ENCODE measurements around the gene ABCG2. TPM values are rescaled to one million over a fixed set of nuclear protein-coding genes. Genes with fewer than 3 reads are reported as not detected.

The ABCG2 gene
- total and polyA plus RNA-seq, 2 of the 8 experiments (the other 6 are each of a cell fraction or from before 2014, with no cell fraction given): 2.4 to 4.6 TPM

DNA sequence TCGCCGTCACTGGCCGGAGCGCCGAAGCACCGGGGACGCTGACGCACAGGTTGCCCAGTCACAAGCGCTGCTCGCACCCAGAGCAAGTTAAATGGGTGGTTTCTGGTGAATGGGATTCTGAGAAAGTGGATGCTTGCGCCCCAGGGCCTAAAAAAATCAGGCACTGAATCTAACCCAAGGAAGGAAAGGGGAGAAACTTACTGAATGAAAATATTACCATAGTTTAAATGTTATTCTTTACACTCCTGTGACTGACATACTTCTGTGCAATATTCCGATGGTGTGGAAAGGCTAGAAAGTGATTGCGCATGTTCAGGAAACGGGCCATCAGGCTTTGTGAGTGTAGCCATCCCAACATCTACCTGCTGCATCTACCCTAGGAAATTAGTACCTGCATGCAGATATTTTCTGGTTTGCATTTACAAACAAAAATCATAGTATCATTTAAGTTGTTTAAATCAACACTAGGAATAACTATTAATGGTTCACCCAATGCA, 838 bp upstream of the ABCG2 start:
- Histone ChIP-seq H2AFZ (ENCODE audit: low read length) (peak overlapping the region; percentile 97), H3K4me3 (ENCODE audit: extremely low read depth in 1 of 4, insufficient read depth in 2 of 4, low read depth in 3 of 4, low read length in 4 of 4) (peak overlapping the region; percentile 40 to 67 (median 61)), H4K5ac (ENCODE audit: insufficient read length, low read depth, low read length) (no peak overlapping the region), H3K14ac (ENCODE audit: insufficient read length) (no peak overlapping the region), H2BK20ac (ENCODE audit: low read length) (peak overlapping the region; percentile 82; the same call in 1 of the 2 replicates), H3K79me2 (ENCODE audit: control insufficient read depth in 1 of 2, insufficient read depth in 2 of 2, low read length in 2 of 2) (no peaks in the 10 kb centered on the region), H4K8ac (ENCODE audit: extremely low read depth, insufficient read depth, low read length) (no peak overlapping the region), H3K56ac (replicated peaks; ENCODE audit: insufficient read length, low read depth, low read length) (no peak overlapping the region), H2BK15ac (ENCODE audit: low read length) (peak overlapping the region; percentile 32; the same call in 1 of the 2 replicates), H2BK120ac (replicated peaks; ENCODE audit: low read depth, low read length) (no peak overlapping the region), H2BK5ac (ENCODE audit: low read depth, low read length) (peak overlapping the region; percentile 60; the same call in 1 of the 2 replicates), H3K4me1 (replicated peaks in 1 of 4; ENCODE audit: control insufficient read depth in 3 of 4, insufficient read depth in 4 of 4, low read length in 3 of 4) (peaks cover 2 to 14% (median 8%) of the 10 kb centered on the region in 4 experiments), H3K4me2 (ENCODE audit: insufficient read depth in 1 of 2, low read depth in 2 of 2, low read length in 2 of 2) (peak overlapping the region; percentile 80 to 93), H3K27ac (ENCODE audit: low read depth, low read length) (no peak overlapping the region), H3K79me1 (ENCODE audit: low read depth, low read length) (no peaks in the 10 kb centered on the region), H3K23me2 (ENCODE audit: low read depth, low read length) (peaks cover 9% of the 10 kb centered on the region), H2AK5ac (ENCODE audit: low read depth, low read length) (no peak overlapping the region), H3K18ac (ENCODE audit: extremely low read depth, low read length) (peak overlapping the region; percentile 97; the same call in 1 of the 2 replicates), H3K9ac (replicated peaks in 1 of 4; ENCODE audit: extremely low read depth in 1 of 4, low read depth in 3 of 4, low read length in 3 of 4) (peak overlapping the region in 3 of 4 experiments; percentile 6 to 49 (median 38); a peak in 4 of 7 replicates), H3K9me3 (ENCODE audit: insufficient read depth in 2 of 2, low read depth in 1 of 2, low read length in 1 of 2) (no peaks in the 10 kb centered on the region), H3K23ac (ENCODE audit: insufficient read length) (no peak overlapping the region), H2BK12ac (ENCODE audit: low read depth, low read length) (peak overlapping the region; percentile 2; the same call in 1 of the 2 replicates), H4K20me1 (replicated peaks in 1 of 2; ENCODE audit: control insufficient read depth in 1 of 2, insufficient read depth in 2 of 2, low read length in 2 of 2) (no peaks in the 10 kb centered on the region), H3K36me3 (ENCODE audit: control insufficient read depth in 2 of 4, insufficient read depth in 4 of 4, low read length in 3 of 4) (no peaks in the 10 kb centered on the region), H3K4ac (replicated peaks; ENCODE audit: insufficient read length, low read depth, low read length) (no peak overlapping the region), H4K91ac (replicated peaks; ENCODE audit: insufficient read length, low read length) (no peak overlapping the region), H3K27me3 (replicated peaks in 1 of 4; ENCODE audit: control insufficient read depth in 3 of 4, extremely low read depth in 1 of 4, insufficient read depth in 3 of 4, low read length in 3 of 4) (peaks cover 0 to 2% (median 0%) of the 10 kb centered on the region in 4 experiments; a peak in 3 of 7 replicates)
- DNase-seq (ENCODE audit: low read depth in 1 of 2, low spot score in 2 of 2) (peak in 1 of 2 experiments; percentile 47), FAIRE-seq (no peak)
- WGBS, 2 experiments (ENCODE audit: extremely low coverage in 1 of 2, insufficient coverage in 1 of 2, insufficient read length in 1 of 2, insufficient replicate concordance in 2 of 2, low coverage in 1 of 2, low lambda C conversion rate in 2 of 2, missing lambda C conversion rate in 1 of 2): 21% methylated on average over 14 of the region's 14 CpGs; no CpG with 5 or more reads in 1 of the 2 experiments
- TF ChIP-seq CREB1 (IDR thresholded peaks at IDR 0.05) (peak; percentile 89), TEAD4 (IDR thresholded peaks at IDR 0.05; ENCODE audit: low read depth, low read length) (no peak)
- ChIA-PET CTCF (ENCODE audit: partially characterized antibody) (no interaction called here), POLR2A (ENCODE audit: partially characterized antibody) (interaction anchor here (0.6 kb wide), 1 partner anchor 365 kb away, joined by 3 read pairs; no protein-coding TSS in a partner anchor)
